Measurements from ENCODE around the gene CHST2.

The CHST2 gene

DNA sequence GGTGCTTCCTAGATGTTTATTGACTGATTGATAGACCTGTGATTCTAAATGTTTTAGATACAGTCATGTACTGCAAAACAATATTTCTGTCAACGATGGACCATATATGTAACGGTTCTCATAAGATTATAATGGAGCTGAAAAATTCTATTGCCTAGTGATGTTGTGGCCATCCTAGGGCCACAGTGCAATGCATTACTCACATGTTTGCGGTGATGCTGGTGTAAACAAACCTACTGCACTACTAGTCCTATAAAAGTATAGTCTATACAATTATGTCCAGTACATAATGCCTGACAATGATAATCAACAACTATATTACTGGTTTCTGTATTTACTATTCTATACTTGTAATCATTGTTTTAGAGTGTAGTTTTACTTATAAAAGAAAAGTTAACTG lies 46.8 kb downstream of the CHST2 start:
- no peak for DNase-seq (ENCODE audit: low read depth in 2 of 2, low spot score in 1 of 2)

DNA sequence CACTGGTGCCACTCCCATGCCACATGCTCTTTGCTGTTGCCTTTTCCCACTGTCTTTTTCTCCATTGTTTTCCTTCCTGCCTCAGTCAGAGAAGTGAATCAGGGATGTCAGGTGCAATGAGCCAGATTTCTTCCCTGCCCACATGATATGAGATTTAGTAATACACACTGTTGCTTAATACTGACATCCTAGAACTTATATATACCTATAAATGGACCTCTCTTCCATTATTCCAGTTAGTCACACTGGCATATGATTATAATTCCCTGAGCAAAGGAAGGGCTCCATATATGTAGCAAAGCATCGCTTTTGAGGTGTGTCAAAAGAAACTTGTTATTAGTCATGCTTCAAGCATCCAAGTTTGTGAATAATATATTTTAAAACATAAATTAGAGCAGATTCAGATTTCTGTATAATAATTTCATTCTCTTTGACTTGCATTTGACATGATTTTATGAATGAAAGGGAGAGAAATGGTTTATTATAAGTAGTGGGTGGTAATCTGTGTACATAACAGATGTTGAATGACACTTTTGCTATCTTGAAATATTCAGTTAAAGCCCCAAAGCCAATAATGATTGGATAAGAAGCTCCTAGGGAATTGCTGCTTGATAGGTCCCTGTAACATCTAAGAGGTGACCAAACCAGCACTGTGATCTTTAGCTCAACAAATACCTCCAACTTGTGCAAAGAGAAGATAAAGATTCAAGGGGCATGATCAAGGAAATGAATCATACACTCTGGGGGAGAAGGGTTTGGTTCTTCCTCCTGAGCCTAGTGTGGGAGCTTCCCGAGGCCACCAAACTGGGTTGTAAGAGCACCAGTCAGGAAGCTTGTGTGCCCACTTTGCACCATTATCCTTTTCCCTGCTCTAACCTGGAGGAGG lies 48.6 kb downstream of the CHST2 start:
- no peak for DNase-seq (ENCODE audit: low read depth in 2 of 2, low spot score in 1 of 2)

DNA sequence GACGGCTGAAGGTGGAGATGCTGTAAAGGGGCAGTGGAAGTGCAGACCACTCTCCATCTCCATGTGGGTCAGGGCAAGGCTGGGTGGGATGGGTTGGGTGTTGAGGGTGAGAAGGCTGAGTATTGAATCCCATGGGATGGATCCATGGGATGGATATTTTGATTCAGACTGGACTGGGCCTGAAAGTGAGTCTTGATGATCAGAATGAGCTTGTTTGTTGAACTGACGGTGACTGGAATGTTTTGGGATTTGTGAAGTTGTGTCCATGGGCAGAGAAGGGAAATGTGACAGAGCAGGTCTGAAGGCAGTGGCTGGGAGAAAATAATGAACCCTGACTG lies 49.3 kb downstream of the CHST2 start:
- no peak for DNase-seq (ENCODE audit: low read depth in 2 of 2, low spot score in 1 of 2)

DNA sequence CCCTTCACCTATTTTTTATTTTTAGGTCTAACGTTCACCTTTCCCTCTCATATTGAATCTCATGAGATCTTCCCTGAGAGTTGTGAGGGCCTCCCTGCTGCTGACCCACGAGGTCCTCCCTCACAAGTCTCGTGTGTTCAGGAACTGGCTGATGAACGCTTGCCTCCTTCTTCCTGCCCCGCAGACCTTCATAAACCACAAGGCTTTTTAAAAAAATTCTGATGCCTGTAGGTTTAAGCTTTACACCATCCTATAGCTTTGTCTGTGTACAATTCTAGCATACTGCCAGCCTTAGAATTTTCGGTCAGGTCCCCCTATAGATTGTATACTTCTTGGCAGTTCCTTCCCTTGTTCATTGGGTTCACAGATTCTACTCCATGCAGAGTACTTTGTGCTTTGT lies 50.5 kb downstream of the CHST2 start:
- no peak for DNase-seq (ENCODE audit: low read depth in 2 of 2, low spot score in 1 of 2)

DNA sequence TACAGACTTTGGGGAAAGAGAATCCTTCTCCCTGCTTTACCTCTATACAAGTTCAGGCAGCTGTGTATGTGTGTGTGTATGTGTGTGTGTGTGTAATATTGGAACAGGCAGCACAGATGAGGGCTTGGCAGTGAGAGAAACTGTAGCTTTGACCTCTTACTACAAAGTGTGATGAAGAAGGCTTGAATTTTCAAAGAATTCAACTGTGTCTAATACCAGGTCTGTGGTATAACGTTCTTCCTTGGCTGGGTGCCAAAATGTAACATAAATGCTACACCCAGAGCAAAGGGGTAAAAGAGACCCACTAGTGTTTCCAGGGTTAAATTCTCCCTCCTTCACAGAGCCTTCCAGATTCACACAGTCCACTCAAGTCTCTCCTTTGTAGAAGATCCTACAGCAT lies 51.1 kb downstream of the CHST2 start:
- DNase-seq (ENCODE audit: low read depth in 2 of 2, low spot score in 1 of 2), result no peak

DNA sequence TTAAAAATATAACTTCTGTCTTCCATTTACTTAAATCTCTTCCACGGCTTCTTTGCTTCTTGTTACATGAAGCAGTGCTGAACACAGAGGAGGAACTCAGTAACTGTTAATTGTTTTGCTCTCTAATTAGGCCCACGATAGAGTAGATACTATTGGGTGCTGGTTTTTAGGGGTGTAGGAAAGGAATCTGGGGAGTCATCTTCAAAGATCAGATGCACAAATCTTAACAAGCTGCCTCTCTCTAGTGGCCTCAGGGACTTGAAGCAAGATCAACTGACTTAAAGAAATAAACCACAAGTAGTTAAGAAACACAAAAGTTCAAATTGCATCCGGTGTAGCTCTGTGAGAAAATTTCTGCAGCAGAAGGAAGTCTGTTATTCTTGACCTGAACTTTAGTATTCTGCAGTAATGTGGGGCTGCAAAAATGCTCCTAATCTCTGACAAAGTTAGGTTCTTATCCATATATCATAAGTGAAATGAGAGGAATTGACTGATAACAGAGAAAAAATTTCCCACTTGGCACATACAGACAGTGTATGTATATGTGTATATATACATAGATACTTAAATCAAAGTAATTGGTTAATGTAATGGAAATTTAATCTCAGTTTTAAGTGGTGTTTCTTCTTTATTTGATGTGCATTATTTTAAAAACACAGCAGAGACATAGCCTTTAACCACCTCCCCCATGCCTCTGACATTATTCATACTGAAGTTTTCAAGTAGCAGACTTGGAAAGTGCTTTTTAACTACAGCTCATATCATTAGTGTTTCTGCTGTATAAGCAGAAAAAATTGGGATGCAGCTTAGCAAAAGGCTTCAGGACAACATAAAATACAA lies 51.8 kb downstream of the CHST2 start:
- no peak for DNase-seq (ENCODE audit: low read depth in 2 of 2, low spot score in 1 of 2)

DNA sequence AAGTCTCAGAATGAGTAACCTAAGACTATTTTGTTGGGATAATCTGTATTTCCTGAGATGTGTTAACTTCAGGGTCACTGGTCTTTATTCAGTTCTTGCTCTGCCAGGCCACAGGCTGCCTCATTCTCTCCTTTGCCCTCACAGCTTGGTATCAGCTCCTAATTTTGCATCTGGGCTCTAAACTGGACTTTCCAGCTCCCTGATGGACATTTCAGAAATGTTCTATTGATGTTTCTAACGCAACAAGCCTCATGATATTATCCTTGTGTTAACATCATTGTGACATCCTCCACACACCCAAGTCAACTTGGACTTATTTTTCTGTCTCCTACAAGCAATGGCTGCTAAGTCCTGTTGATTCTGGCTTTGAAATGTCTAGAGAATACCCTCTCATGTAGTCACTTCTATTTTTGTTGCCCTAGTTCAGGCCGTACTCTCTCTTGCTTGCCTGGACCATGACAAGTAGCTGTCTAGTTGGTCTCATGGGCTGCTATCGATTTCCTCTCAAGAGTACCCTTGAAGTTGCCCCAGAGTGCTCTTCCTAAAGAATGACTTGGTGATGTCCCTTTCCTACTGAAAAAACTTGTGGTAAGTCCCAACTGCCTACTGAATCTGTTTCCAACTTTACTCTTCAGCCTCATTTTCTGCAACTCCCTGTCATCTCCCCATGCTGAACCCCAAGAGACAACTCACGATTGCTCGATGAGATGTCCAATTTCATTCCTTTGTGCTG lies 52.7 kb downstream of the CHST2 start:
- DNase-seq (ENCODE audit: low read depth in 2 of 2, low spot score in 1 of 2), result no peak

DNA sequence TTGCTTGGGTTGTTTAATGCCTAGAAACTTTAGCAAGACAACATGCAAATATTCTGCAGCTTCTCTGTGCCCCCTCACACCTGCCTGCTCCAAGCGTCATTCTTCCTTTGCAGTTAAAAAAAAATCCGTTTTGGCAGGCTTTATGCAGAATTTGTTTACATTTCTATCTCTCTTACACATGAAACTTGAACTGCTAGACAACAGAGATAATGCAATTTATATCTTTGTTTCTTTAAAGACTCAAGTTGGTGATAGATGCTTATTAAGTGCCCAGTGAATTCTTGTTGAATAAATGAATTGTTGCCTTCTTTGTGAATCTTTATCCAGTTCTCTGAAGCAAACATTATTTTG lies 53.2 kb downstream of the CHST2 start:
- no peak for DNase-seq (ENCODE audit: low read depth in 2 of 2, low spot score in 1 of 2)

DNA sequence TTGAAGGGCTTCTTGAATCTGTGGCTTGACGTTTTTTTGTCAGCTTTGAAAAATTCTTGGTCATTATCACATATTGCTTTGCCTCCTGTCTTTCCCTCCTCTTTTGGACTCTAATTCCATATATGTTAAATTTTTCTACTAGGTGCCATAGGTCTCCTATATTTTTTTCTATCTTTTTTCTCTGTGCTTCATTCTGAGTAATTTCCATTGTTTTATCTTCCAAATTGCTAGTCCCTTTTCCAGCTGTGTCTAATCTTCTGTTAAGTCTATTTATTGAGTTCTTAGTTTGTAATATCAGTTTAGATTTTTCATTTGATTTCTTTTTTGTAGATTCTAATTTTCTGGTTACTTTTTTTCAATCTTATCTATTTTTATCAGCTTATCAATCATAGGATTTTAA lies 53.7 kb downstream of the CHST2 start:
- DNase-seq (ENCODE audit: low read depth in 2 of 2, low spot score in 1 of 2), result no peak
